ENCODE data around the gene PLEKHG1.

- TF ChIP-seq CTCF (optimal IDR thresholded peaks at IDR 0.05 in 1 of 3, IDR thresholded peaks at IDR 0.05 in 1 of 3, conservative IDR thresholded peaks at IDR 0.05 in 1 of 3; ENCODE audit: extremely low read depth in 1 of 3, insufficient read depth in 2 of 3, low read length in 3 of 3) = no peak
- TF ChIP-seq EZH2 (IDR thresholded peaks at IDR 0.05; ENCODE audit: low read length) = no peak
Observed at GRCh38 chr6:150586850-150587359, 12.8 kb upstream of the PLEKHG1 start.

Measured in keratinocyte (primary cell).